Skeletal muscle cell (primary cell): ENCODE data around the gene ZFR2.
"Not testable (repeated sequence)": the region's sequence is repeated elsewhere in the genome, so short reads cannot be mapped to it uniquely, and the experiment has no call there.

ENCODE experiments used
- DNase-seq: peaks from one replicate; pipeline ENCODE4 v3.0.0-alpha.2; 2010; ENCODE audit warnings: low read depth
- H3K4me3 ChIP-seq: 2 replicates; pipeline ENCODE4 v1.5.1; 2011; ENCODE audit warnings: low read depth, mild to moderate bottlenecking, control low read depth, low read length, moderate library complexity

Gene ZFR2

DNA sequence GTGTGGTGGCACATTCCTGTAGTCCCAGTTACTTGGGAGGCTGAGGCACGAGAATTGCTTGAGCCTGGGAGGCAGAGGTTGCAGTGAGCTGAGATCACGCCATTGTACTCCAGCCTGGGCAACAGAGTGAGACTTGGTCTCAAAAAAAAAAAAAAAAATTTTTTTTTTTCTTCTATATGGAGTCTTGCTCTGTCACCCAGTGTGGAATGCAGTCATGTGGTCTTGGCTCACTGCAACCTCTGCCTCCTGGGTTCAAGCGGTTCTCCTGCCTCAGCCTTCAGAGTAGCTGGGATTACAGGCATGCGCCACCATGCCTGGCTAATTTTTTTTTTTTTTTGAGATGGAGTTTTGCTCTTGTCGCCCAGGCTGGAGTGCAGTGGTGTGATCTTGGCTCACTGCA lies 103.1 kb downstream of the ZFR2 start:
- not testable (repeated sequence) for DNase-seq, H3K4me3 ChIP-seq

DNA sequence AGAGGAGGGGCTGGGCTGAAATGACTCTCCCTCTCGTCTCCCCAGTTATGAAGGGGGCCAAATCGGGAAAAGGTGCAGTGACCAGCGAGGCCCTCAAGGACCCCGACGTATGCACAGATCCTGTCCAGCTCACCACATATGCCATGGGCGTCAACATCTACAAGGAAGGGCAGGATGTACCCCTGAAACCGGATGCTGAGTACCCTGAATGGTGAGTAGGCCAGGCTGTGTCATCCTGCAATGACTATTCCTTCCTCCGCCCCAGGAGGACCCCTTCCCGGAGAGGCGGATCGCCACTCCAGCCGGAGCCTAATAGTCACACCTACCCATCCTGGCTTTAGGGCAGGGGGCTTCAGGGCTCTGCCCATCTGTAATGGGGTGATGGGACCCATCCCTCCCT lies 103.7 kb downstream of the ZFR2 start:
- no peak overlapping the region for H3K4me3 ChIP-seq
- no peak for DNase-seq

DNA sequence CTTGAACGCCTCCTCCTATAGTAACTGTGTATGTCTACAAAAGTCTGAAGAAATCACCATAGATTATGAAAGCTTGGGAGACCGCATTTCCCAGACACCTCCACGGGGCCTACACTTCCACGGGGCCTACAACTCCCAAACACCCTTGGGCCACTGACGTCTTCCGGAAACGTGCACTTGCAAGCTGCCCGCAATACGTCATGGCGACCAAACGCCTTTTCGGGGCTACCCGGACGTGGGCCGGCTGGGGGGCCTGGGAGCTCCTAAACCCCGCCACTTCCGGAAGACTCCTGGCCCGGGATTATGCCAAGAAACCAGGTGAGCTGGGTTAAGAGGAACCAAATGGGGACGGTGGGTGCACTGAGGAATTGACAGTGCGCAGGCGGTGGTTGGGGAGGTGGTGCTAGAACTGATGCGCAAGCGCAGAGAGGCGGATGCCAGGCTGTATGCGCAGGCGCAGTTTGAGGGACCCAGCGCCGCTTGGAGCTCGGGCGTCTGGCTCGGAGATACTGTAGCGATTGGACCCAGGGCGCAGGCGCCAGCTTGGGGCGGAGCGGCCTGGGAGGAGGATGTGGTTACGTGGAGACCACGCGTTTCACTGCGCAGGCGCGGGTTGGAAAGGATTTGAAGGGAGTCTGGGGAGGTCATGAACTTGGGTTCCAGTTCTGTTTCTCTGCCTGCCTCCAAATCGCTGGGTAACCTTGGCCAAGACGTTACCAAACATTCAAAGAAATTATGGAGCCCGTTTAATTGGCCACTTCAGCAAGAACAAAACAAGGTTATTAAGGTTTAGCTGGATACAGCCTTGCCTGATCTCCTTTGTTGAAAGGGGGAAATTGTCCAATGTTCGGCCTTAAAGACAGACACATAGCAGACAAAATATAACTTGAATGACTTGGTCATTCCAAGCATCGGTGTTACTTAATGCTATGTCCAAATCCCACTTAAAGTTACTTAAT lies 106.1 kb downstream of the ZFR2 start, which contains the start of gene MRPL54:
TSS of gene MRPL54 (plus strand) at position 182 of the 959 bp plus-strand sequence. CDS start at position 201, 19 bp downstream.
- H3K4me3 ChIP-seq: peak within 1 kb of the TSS; percentile 98
- peak; percentile 98 for DNase-seq

DNA sequence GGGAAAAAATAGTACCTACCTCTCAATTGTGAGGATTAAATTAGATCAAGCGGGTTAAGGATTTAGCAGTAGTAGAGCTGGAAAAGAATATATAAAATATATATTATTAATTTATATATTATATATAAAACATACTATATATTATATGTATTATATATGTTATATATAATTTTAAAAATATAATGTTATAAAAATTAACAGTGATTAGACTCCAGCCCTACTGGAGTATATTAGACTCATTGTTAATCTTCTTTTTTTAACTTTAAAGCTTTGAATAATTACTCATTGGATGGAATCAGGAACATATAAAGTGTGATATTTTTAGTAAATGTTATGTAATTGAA lies 106.7 kb downstream of the ZFR2 start:
- H3K4me3 ChIP-seq: no peak overlapping the region
- no peak for DNase-seq

DNA sequence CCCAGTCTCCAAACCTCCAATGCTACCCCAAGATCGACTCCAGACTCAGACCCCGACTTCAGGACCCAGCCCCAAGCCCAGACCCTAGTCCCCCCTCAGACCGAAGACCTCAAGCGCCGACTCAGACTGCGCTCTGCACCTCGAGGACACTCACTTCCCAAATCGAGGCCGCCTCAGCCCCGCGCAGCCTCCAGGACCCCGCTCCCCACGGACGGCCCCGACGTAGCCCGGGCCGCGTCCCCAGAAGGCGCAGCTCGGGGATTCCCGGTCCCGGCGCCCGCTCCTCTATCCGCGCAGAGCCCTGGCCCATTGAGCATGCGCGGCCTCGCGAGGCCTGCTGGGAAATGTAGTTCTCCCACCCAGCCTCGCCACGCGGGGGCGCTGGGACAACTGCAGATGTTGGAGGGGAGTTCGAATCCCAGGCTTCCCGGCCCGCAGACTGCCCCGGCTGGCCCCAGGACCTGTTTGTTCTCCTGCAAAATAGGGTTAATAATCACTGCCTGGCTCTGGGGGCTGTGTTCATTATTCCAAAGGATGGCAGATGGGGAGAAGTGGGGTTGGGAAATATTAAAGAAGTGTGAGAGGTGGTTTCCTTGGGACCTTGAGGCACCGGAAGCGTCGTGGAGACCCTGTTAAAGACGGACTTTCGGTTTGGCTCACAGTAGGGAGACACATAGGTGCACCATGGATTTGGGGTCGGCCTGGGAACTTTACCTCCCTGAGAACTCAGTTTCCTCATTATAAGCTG lies 107.3 kb downstream of the ZFR2 start, which contains the start of gene APBA3:
TSS of gene APBA3 (minus strand) at position 311 of the 748 bp plus-strand sequence. CDS start 1,428 bp downstream, outside the sequence.
- peak within 1 kb of the TSS; percentile 98 for H3K4me3 ChIP-seq
- DNase-seq: peak; percentile 46

DNA sequence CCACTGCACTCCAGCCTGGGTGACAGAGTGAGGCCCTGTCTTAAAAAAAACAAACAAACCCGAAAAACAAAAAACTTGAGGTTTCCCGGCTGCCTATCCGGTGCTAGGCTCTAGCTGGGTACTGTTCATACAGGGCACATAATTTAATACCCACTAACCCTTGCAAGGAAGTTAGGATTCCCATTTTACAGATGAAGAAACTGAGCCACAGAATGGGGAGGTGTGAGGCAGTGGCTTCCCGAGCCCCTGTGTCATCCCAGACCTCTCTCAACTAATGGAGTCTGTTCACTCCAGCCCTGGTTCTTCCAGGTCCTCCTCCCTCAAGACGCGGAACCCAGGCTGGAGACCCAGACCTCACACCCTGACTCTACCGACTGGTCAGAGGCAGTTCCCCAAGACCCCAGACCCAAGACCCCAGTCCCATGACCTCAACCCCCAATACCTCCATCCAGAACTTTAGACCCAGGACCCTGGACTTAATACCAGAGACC lies 107.9 kb downstream of the ZFR2 start:
- no peak for DNase-seq
- peak overlapping the region; percentile 98 for H3K4me3 ChIP-seq

DNA sequence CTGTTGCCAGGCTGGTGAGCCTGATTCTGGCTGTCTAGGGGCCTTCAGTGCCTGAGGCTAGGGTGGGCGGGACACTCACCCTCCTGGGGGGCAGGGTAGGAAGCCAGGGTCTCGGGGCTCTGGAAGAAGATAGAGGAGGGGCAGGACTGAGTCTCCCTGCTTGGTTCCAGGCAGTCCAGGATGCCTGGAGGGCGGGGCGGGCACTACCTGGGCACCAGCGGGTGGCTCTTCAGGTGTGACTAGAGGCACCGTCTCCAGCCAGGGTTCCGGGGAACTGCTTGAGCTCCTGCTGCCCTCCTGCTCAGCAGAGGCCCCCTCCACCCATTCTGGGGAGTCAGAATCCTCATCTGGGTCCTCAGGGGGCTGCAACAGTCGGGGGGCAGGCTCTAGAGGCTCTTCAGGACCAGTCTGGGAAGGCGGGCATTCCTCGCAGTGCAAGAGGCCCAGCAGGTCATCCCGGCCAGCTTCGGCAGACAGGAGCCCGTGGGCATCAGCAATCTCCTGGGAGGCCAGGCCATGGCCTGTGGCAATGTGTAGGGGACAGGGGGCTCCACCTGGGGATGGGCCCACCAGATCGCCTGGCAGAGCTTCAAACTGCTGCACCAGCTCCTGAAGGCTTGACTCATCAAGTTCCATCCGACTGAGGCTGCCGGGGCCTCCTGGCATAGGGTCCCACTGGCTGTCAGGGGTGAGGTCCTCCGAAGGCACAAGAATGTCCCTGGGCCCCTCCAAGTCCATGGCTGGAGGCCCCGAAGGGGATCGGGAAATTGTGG lies 109.2 kb downstream of the ZFR2 start:
- no peak for DNase-seq
- no peak overlapping the region for H3K4me3 ChIP-seq

DNA sequence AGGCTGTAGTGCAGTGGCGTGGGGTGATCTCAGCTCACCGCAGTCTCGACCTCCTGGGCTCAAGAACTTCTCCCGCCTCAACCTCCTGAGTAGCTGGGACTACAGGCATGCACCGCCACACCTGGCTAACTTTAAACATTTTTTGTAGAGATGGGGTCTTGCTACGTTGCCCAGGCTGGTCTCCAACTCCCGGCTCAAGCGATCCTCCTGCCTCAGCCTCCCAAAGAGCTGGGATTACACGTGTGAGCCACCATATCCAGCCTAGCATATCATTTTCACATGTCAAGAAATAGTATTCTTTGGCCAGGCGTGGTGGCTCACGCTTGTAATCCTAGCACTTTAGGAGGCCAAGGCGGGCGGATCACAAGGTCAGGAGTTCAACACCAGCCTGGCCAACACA lies 110.5 kb downstream of the ZFR2 start:
- not testable (repeated sequence) for H3K4me3 ChIP-seq, DNase-seq

DNA sequence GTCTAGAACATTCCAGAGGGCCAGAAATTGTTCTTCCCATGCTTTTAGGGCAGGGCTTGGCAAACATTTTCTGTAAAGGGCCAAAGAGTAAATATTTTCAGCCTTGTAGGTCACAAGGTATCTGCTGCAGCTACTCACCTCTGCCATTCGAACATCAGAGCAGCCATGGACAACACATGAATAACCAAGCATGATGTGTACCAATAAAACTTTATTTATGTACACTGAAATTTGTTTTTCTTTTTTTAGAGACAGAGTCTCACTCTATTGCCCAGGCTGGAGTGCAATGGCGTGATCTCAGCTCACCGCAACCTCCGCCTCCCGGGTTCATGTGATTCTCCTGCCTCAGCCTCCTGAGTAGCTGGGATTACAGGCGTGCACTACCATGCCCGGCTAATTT lies 111.1 kb downstream of the ZFR2 start:
- DNase-seq, H3K4me3 ChIP-seq: not testable (repeated sequence)
